HL-60 (cell line): ENCODE results near the gene AKAP7.
"Not testable (repeated sequence)": the region's sequence is repeated elsewhere in the genome, so short reads cannot be mapped to it uniquely, and the experiment has no call there.

Source experiments
- DNase-seq, 2 experiments: peaks; one replicate each; pipeline ENCODE4 v3.0.0-alpha.2; 2010 to 2020; ENCODE audit warnings: low read depth in 1 of 2, low spot score in 1 of 2
- H3K27ac ChIP-seq: fragments of 250-450 bp; sonication (Bioruptor Pico); replicated peaks from 2 replicates; pipeline ENCODE4 v1.5.1; 2020; ENCODE audit warnings: mild to moderate bottlenecking, moderate library complexity
- H3K27me3 ChIP-seq: fragments of 250-450 bp; sonication (Bioruptor Pico); 2 replicates; pipeline ENCODE4 v1.5.1; 2021; ENCODE audit warnings: mild to moderate bottlenecking, moderate library complexity; ENCODE audit not compliant: insufficient read depth, poor library complexity, severe bottlenecking
- H3K4me3 ChIP-seq: replicated peaks from 2 replicates; pipeline ENCODE4 v1.5.1; 2011; ENCODE audit warnings: mild to moderate bottlenecking, control low read depth, low read length; ENCODE audit not compliant: insufficient read depth
- GABPA ChIP-seq: IDR thresholded peaks from 2 replicates; pipeline ENCODE4 v1.6.1; 2012; ENCODE audit warnings: low read depth
- POLR2AphosphoS5 ChIP-seq: IDR thresholded peaks from 2 replicates; pipeline ENCODE4 v1.6.1; 2012; ENCODE audit warnings: low read depth
- SPI1 ChIP-seq: IDR thresholded peaks from 2 replicates; pipeline ENCODE4 v1.6.1; 2012; ENCODE audit warnings: low read depth, mild to moderate bottlenecking, borderline replicate concordance
- TF ChIP-seq, protein P1 (sequence below): IDR thresholded peaks from one replicate; pipeline ENCODE4 v1.5.1; 2011; ENCODE audit warnings: low read length, control low read depth, inconsistent platforms; ENCODE audit not compliant: insufficient read depth
- TF ChIP-seq, protein P2 (sequence below): IDR thresholded peaks from 2 replicates; pipeline ENCODE4 v1.6.1; 2012; ENCODE audit warnings: low read depth; ENCODE audit not compliant: insufficient replicate concordance

The AKAP7 gene

DNA sequence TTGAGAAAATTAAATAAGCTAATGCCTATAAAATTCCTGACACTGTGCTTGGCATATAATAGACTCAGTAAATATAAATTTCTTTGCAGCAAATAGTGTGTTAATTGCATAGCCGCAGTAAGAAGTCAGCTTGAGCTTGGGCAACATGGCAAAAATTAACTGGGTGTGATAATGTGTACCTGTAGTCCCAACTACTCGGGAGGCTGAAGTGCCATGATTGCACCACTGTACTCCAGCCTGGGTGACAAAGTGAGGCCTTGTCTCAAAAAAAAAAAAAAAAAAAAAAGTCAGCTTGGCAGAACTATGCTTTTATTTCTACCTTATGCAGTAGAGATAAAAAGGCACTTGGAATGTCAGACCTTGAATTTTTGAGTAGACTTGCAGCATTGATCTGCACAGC, 121.8 kb downstream of the AKAP7 start:
- Histone ChIP-seq H3K27ac (no peak overlapping the region), H3K27me3 (no peaks in the 10 kb centered on the region), H3K4me3 (no peak overlapping the region)
- TF ChIP-seq GABPA (no peak), POLR2AphosphoS5 (no peak), SPI1 (no peak)
- TF ChIP-seq, protein P1, sequence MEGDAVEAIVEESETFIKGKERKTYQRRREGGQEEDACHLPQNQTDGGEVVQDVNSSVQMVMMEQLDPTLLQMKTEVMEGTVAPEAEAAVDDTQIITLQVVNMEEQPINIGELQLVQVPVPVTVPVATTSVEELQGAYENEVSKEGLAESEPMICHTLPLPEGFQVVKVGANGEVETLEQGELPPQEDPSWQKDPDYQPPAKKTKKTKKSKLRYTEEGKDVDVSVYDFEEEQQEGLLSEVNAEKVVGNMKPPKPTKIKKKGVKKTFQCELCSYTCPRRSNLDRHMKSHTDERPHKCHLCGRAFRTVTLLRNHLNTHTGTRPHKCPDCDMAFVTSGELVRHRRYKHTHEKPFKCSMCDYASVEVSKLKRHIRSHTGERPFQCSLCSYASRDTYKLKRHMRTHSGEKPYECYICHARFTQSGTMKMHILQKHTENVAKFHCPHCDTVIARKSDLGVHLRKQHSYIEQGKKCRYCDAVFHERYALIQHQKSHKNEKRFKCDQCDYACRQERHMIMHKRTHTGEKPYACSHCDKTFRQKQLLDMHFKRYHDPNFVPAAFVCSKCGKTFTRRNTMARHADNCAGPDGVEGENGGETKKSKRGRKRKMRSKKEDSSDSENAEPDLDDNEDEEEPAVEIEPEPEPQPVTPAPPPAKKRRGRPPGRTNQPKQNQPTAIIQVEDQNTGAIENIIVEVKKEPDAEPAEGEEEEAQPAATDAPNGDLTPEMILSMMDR, result no peak
- TF ChIP-seq, protein P2, sequence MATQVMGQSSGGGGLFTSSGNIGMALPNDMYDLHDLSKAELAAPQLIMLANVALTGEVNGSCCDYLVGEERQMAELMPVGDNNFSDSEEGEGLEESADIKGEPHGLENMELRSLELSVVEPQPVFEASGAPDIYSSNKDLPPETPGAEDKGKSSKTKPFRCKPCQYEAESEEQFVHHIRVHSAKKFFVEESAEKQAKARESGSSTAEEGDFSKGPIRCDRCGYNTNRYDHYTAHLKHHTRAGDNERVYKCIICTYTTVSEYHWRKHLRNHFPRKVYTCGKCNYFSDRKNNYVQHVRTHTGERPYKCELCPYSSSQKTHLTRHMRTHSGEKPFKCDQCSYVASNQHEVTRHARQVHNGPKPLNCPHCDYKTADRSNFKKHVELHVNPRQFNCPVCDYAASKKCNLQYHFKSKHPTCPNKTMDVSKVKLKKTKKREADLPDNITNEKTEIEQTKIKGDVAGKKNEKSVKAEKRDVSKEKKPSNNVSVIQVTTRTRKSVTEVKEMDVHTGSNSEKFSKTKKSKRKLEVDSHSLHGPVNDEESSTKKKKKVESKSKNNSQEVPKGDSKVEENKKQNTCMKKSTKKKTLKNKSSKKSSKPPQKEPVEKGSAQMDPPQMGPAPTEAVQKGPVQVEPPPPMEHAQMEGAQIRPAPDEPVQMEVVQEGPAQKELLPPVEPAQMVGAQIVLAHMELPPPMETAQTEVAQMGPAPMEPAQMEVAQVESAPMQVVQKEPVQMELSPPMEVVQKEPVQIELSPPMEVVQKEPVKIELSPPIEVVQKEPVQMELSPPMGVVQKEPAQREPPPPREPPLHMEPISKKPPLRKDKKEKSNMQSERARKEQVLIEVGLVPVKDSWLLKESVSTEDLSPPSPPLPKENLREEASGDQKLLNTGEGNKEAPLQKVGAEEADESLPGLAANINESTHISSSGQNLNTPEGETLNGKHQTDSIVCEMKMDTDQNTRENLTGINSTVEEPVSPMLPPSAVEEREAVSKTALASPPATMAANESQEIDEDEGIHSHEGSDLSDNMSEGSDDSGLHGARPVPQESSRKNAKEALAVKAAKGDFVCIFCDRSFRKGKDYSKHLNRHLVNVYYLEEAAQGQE, result no peak
- no peak for DNase-seq

DNA sequence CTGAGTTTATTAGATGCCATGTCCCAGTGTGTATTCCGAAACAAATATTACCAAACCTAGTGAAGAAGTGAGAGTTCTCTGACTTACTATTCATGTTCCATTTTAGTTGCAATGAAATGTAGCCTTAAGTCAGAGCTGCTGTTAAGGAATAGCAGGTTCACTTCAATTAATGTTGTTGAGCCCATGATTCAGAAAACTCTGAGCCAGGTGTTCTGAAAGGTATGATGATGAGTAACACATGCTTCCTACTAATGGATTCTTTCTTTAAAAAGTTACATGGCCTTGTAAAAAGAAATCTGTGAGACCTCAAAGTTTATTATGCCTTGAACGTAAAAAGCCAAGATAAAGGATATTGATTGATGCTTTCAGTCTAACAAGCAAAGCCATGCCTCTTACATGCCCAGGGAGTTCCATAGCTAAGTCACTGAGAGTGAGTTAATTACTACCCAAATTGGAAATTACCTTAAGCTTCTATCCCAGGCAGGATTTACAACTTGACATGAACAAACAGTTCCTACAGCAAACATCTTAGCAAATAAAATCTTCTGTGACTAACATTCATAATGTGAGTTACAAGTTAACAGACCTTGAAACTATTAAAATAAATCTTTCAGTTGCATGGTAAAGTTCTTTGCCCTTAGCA, 122.9 kb downstream of the AKAP7 start:
- no peak overlapping the region for H3K27ac ChIP-seq
- TF ChIP-seq POLR2AphosphoS5, result no peak
- no peaks in the 10 kb centered on the region for H3K27me3 ChIP-seq
- no peak overlapping the region for H3K4me3 ChIP-seq
- no peak for DNase-seq

DNA sequence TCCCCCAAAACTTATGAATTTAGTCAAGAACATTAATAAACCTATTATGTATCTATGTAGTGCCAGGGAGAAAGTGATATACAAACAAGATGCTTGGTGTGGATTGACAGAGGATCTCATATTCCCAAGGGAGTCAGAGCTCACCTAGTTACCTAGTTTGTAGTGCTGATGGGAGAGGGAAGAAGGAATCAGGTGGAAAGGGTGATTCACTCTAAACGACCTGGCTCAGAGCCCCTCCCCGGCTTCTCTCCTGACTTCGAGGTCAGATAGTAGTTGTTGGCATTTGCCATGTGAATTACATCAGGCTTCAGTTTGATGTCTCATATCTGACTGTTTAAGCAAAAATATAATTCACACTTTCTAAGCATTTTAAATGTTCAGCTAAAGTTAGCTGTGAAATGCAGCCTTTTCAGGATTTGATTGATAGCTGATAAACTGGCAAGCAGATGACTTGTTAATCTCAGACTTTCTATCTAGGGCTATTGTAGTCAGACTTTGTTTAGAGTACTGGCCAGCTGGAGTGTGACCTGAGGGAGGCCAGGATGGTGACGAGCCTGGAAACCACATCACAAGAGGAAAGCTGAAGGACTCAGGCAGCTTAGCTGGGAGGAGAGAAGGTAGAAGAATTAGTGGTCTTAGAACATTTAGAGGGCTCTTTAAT, 123.7 kb downstream of the AKAP7 start:
- no peak for DNase-seq

DNA sequence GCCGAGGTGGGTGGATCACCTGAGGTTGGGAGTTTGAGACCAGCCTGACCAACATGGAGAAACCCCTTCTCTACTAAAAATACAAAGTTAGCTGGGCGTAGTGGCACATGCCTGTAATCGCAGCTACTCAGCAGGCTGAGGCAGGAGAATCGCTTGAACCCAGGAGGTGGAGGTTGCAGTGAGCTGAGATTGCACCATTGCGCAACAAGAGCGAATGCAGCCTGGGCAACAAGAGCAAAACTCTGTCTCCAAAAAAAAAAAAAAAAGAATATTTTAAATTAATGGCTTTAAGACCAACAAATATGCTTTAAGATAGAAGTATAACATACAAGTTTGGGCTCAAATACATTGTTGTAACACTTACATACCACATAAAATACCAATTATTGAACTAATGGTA, 125.7 kb downstream of the AKAP7 start:
- H3K4me3 ChIP-seq, DNase-seq, H3K27ac ChIP-seq, H3K27me3 ChIP-seq: not testable (repeated sequence)

More for the DNA sequence above, 123.7 kb downstream of the AKAP7 start:
- Histone ChIP-seq H3K27me3 (no peaks in the 10 kb centered on the region), H3K27ac (no peak overlapping the region), H3K4me3 (no peak overlapping the region)
- TF ChIP-seq POLR2AphosphoS5, result no peak
- TF ChIP-seq, protein P2, result no peak
- TF ChIP-seq, protein P1, result no peak
- no peak for TF ChIP-seq GABPA
- TF ChIP-seq SPI1, result no peak

DNA sequence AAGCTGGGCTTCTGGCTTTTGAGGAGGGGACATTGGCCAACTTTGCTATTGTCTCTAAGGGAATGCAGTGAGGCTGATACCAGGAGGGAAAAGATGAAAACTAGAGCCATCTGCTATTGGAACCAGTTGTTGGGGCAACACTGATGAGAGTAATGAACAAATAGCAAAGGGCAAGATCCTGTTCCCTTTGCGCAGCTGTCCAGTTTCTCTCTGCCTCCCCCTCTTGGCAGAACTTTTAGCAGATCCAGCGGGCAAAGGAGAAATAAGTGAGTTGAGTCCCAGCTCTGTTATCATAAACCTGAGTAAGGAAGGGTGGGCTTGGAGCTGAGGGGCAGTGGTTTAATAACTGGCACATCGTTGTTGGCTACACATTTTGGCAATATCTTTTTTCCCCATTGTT, 126.8 kb downstream of the AKAP7 start:
- H3K27ac ChIP-seq, result no peak overlapping the region
- H3K4me3 ChIP-seq, result no peak overlapping the region
- H3K27me3 ChIP-seq, result no peaks in the 10 kb centered on the region
- TF ChIP-seq POLR2AphosphoS5, result no peak
- TF ChIP-seq, protein P1, result no peak
- TF ChIP-seq GABPA, result no peak
- TF ChIP-seq, protein P2, result no peak
- no peak for TF ChIP-seq SPI1
- no peak for DNase-seq
